NCI-H187 treated with DMSO at 0.1 percent for 48 hours (cell line): ENCODE results near the gene GZMM.

ENCODE experiments used
- DNase-seq: peaks from one replicate; lab custom pipeline; 2025; lab: John Stamatoyannopoulos, UW

Gene GZMM

DNA sequence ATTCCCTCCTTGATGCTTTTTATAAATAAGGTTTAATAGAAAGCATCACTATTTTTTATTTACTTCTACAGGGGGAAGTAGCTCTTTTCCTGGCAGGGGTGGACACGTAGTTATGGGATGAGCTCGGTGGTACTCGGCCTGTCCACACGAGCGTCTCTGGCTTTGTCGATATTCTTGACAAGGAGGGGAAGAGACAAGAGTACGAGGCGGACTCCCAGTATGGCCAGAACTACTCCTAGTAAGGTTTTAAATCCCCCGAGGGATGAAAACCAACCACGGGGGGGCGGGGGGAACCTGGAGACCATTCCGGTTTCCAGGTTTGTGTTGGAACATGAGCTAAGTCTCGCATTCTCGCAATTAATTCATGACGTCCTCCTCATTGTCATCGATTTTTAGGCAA lies 23.0 kb downstream of the GZMM start:
- no peak for DNase-seq

DNA sequence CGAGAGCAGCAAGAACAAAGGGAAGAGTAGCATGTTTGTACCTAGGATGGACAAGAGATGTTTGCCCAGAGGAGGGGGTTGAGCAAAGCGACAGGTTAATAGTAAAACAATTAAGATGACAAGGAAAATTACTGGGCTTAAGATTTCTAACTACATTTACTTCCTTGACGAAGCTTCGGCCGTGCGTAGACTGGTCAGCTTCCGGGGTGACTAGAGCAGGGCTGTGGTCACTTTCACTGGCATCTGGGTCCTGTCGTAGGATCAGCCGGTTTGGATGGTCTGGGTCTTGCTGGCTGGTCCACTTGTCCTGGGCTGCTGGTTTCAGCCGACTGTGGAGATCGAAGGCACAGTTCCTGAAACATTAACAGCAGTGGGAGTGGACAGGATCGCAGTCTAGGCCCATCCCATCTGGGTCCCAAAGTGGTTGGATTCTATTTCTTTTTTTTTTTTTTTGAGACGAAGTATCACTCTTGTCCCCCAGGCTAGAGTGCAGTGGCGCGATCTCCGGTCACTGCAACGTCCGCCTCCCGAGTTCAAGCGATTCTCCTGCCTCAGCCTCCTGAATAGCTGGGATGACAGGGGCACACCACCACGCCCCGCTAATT lies 23.5 kb downstream of the GZMM start:
- DNase-seq, result no peak

DNA sequence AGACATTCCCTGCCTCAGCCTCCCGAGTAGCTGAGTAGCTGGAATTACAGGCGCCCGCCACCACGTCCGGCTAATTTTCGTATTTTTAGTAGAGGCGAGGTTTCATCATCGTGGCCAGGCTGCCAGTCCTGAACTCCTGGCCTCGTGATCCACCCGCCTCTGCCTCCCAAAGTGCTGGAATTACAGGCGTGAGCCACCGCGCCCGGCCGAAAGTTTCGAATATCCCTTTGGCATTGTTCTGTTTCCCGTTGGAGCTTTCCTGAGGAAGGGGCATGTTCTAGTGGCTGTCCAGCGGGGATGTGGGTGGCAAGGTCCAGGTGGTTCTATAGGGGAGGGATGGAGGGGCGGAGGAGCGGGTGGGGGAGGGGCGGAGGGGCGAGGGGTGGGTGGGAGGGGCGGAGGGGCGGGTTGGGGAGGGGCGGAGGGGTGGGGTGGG lies 26.4 kb downstream of the GZMM start:
- DNase-seq, result no peak

DNA sequence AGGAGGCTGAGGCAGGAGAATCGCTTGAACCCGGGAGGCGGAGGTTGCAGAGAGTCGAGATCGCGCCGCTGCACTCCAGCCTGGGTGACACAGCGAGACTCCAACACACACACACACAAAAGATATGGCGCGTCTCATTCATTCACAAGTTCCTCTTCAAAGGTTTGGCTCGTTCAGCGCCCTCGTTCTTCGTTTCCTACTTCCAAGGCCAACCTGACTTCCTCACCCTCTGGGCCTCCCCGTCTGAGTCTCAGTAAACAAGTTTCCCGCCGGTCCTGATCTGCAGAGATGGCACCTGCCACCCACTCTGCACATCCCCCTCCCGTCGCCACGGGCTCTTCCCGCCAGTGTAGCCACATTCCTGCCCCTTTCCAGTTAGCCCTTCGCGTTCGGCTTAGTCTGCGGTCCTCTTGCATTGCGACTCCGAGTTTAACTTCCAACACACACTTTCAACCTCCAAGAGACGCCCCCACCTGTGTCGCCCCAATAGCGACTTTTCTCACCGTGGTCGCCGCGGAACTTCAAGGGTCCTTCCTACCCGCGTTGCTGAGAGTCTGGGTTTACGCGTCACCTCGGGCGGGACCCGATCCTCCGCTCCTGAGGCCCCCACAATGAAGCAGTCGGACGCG lies 27.2 kb downstream of the GZMM start:
- peak; percentile 43 for DNase-seq

DNA sequence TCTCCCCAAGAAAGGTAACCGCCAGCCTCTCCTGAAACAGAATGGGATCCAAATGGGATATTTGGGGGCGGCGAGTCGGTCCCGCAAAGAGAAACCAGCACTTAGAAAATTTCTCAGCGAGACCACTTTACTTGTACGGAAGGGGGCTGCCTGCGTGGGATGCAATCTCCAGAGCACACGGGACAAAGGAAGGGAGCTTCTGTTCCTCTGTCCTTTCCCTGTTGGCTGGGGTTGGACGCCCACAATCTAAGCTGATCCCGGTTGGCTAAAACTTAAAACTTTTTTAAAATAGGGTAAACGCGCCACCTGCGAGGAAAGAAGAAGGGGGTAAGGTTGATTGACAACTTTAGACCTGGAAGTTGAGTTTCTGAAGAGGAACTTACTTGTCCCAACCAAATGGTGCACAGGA lies 27.7 kb downstream of the GZMM start:
- no peak for DNase-seq

DNA sequence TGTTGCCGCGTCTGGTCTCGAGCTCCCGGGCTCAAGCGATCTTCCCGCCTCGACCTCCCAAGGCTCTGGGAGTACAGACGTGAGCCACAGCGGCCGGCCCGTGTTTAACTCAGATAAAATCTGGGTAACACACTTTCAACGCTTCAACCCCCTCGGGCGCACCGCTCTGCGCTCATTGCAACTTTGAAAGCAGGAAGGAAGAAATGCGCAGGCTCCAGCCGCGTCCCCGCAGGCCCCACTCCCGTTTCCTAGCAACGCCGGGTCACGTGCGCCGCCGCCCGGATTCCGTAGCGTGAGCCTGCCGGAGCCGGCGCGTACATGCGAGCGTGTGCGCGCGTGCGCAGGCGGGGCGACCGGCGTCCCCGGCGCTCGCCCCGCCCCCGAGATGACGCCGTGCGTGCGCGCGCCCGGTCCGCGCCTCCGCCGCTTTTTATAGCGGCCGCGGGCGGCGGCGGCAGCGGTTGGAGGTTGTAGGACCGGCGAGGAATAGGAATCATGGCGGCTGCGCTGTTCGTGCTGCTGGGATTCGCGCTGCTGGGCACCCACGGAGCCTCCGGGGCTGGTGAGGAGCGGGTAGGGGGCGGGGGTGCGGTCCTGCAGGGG lies 28.4 kb downstream of the GZMM start, which contains the start of gene BSG:
BSG (plus strand) TSS at position 457 of the 603 bp plus-strand sequence; CDS start at position 496, 39 bp downstream.
- peak; percentile 76 for DNase-seq

DNA sequence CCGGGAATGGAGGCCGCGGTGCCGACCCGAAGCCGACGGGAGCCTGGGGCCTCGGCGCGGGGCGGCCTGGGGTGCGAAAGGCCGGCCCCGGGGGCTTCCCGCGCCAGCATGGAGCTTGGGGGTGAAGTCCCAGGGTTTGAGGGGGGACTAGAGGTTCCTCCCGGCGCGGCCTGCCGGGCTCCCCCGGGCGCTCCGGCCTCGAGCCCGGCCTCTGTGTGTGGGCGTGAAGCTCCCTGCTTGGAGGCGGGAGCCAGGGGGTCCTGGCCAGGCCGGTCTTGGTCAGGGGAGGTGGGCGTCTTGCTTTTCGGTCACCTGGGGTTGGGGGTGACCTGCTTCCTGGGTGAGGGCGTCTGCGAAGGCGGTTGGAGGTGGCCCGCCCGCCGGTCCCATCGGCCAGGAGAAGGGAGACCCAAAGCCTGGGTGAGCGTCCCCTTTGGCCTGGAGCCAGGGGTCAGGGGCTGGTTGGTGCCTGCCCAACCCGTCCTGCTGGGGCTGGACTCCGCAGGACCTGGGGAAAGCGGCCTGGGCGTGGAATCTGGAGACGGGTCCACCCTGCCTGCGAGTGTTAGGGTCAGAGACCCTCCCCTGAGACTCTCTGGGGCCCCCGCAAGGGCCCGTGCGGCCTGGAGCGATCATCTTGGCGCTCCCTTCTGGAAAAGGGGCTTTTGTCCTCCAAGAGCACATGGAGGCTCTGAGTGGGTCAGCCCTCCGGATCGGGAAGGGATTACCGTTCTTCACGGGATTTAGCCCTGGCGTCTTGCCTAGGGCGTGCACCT lies 29.1 kb downstream of the GZMM start:
- no peak for DNase-seq

DNA sequence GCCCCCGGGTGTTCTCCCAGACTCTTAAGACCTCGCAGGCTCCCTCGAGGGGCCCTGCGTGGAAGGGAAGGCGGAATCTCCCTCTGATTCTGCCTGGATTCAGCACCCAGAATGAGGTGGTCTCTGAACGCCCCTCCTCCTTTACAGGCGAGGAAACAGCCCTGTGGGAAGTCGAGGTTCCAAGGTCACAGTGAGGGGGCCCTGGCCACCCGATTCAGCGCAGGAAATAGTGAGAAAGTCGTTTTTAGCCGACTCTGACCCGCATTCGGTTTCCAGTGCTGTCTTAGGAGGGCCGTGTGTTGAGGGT lies 29.6 kb downstream of the GZMM start:
- no peak for DNase-seq

DNA sequence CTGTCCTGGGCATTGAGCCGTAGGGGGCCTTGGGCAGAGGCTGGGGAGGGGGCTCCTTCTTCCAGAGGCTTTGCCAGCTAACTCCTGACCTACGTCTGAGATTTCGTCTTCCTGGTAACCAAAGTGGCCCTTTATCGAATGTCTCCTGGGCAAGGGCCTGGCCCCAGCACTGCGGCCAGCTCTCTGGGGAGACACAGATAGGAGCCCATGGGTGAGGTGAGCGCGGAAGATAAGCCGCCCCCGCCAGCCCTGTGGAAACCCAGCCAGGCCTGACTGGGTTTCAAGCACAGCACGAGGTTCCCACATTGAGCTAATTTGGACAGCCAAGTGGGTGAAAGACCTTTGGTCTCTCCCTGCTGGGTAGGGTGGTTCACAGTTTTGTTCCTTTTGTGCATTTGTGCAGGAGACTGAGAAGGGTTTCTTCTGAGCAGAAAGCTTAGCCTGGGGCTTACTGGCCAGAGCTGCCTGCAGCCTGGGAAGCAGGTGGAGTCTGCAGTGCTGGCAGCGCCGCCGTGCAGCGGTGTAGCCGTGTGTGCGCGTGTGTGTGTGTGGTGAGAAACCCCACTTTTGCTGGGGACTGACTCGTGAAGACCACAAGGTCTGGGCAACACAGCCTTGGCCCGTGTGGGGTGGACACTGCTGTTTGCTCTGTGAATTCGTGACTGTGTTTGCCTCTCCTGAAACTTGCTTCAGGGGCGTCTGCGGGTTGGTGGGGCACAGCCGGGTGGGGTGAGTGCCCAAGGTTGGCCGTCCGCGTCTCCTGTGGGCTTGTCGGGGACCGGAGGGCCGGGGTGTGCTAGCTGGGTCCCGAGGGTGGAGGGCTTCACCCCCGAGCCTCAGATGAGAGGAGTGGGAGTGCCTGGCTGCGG lies 31.0 kb downstream of the GZMM start:
- no peak for DNase-seq

DNA sequence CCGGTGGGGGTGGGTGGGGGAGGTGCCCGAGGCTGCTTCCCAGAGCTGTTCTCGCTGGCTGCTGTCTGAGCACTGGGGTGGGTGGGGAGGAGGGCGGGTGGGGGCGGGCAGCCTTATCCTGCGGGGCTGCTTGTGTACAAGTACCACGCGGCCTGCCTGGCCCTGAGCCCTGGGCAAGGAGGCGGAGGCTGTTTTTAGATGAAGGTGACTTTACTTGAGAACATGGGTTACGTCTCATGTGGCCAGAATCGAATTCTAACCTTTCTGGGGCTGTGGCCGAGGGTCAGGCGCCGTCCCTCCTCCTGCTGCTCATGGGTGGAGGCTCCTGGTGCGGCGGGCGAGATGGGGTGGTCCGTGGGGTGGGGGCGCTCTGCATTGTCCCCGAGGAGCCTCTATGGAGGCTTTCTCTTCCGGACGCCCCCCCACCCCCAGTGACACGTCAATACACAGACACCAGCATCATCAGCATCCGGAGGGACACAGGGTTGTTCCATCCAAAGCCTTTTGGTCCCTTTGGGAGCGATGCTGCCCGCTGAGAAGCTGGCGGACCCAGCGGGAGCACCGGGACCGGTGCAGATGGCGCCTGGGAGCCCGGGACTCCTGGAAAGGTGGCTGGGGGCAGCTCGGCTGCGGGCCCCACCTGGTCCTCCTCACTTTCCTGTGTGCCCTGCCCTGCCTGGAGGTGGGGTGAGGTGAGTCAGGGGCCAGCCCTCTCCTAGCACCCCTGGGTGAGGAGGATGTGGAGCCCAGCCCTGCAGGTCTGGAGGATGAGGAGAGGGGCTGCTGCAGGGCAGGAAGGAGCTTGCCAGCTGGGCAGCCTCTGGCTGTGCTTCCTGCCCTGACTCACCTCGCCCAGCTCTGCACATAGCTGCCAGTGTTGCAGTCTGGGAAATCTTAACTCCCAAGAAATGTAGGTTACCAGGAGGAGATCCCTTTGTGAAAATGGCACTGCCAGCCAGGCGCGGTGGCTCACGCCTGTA lies 32.0 kb downstream of the GZMM start:
- no peak for DNase-seq

DNA sequence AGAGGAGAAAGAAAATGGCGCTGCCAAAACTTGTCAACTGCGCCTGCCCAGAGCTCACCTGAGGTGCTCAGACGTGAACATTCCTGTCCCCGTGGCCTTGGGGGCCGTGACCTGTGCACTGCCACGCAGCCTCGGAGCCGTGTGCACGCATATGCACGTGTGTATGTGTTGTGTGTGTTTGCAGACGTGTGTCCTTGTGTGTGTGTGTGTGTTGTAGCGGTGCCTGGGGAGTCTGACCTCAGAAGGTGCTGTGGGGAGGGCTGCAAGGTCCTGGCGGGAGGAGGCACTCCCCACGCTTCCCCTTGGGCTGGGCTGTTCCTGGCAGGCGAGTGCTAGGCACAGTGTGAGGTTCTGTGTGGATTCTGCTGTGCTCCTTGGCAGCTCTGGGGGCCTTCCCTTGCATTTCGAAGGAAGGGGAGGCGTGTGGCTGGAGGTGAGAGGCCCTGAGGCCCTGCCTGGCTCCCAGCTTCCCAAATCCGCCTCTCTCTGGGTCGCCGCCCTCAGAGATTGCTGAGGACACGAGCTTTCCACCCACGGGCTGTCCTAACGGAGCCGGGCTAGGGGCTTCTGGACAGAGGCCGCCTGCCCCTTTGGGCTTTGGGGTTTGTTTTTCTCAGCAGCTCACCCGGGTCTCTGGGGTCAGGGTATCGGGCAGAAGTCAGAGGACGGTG lies 33.0 kb downstream of the GZMM start:
- no peak for DNase-seq

DNA sequence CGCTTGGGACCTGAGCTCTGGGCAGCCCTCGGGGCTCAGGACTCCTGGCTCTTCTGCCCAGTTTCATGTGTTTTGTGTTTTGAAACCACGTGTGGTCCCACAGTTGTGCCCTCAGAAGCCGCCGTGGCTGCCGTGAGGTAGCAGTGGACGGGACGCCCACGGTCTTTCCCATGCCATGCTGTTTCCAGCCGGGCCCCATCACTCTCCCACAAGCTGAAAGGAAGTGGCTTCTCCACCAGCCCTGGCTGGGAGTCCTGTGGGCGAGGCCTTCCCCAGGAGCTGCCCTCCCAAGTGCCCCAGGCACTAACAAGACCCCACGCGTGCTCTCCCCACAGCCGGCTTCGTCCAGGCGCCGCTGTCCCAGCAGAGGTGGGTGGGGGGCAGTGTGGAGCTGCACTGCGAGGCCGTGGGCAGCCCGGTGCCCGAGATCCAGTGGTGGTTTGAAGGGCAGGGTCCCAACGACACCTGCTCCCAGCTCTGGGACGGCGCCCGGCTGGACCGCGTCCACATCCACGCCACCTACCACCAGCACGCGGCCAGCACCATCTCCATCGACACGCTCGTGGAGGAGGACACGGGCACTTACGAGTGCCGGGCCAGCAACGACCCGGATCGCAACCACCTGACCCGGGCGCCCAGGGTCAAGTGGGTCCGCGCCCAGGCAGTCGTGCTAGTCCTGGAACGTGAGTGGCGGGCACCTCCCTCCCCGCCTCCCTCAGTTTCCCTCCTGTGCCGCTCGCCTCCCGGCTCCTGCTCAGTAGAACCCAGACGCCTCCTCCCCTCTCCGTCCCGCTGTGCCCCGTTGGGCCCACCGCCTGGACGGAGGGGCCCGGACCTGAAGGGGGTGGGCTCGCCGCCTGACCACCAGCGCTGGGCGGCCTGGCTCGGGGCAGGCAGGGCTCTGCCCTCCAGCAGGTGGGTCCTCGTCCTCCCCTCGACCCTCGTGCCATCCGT lies 33.9 kb downstream of the GZMM start:
- DNase-seq, result no peak

DNA sequence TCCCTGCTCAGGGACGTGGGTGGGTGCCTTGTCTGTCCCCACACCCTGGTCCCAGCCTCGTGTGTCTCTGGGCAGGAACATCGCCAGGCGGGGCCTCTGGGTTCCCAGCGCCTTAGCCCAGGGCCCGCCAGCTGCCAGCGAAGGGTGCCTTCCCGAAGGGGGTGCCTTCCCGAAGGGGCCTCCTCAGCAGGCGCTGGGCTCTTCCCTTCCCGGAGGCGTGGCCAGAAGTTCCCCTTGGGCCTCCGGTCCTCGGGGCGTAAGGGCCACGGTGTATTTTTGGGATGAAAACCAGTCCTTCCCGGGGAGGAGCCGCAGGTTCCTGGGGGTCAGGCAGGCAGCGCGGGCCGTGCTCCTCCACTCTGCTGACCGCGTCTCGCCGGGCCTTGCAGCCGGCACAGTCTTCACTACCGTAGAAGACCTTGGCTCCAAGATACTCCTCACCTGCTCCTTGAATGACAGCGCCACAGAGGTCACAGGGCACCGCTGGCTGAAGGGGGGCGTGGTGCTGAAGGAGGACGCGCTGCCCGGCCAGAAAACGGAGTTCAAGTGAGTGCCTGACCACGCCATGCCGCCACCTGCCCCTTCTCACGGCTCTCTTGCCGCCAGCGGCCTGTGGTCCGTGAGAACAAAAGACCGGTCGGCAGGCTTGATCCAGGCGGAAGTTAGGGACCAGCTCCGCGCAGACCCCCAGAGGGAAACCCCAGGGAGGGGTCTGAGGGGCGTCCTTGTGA lies 35.4 kb downstream of the GZMM start:
- no peak for DNase-seq

DNA sequence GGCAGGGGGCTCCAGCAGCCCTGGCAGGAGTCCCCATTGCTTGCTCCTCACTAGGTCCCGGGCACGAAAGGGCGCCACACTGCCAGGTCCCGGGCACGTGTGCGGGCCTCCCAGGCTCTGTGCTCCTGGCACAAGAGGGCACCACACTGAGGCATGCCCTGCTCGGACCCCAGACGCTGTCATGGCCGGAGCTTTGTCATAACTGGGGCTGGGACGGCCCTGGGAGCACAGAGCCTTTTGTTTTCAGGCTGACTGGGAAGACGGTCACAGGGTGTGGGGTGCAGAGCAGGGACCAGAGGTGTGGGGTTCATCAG lies 35.9 kb downstream of the GZMM start:
- DNase-seq, result no peak

DNA sequence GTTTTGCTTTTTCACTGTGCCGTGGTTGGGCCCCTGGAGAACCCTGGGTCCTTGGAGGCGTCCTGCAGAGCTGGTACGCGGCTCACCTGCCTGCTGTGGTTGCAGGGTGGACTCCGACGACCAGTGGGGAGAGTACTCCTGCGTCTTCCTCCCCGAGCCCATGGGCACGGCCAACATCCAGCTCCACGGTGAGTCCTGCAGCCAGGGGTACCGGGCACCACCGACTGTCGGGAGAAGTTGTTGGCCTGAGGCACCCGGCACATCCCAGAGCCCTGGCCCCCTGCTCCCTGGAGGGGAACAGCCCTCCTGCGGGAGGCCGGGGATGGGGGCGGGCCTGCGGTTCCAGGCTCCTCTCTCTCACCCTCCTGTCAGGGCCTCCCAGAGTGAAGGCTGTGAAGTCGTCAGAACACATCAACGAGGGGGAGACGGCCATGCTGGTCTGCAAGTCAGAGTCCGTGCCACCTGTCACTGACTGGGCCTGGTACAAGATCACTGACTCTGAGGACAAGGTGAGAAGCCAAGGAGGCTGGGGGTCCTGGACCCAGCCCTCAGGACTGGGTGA lies 36.5 kb downstream of the GZMM start:
- no peak for DNase-seq

DNA sequence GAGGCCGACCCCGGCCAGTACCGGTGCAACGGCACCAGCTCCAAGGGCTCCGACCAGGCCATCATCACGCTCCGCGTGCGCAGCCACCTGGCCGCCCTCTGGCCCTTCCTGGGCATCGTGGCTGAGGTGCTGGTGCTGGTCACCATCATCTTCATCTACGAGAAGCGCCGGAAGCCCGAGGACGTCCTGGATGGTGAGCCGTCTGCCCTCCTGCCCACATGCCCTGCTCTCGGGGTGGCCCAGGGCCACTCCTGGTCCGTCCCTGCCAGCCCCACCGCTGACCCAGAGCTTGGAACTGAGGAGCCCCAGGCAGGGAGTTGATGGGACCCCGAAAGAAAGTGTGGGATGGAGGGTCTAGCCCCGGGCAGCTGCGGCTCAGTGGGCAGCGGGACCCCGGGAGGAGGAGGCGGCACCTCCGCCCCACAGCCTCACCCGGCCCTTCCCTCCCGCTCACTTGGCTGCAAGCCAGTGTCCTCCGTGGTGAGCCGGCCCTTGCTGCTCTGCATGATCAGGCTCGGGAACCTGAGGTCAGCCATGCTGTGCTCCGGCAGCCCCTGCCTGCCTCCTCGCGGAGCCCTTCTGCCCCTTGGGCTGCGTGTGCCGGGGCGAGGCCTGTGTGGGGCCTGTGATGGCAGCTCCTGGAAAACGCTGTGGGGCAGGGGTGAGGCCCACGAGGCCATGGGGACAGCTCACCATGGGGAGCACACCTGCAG lies 37.7 kb downstream of the GZMM start:
- DNase-seq, result no peak

DNA sequence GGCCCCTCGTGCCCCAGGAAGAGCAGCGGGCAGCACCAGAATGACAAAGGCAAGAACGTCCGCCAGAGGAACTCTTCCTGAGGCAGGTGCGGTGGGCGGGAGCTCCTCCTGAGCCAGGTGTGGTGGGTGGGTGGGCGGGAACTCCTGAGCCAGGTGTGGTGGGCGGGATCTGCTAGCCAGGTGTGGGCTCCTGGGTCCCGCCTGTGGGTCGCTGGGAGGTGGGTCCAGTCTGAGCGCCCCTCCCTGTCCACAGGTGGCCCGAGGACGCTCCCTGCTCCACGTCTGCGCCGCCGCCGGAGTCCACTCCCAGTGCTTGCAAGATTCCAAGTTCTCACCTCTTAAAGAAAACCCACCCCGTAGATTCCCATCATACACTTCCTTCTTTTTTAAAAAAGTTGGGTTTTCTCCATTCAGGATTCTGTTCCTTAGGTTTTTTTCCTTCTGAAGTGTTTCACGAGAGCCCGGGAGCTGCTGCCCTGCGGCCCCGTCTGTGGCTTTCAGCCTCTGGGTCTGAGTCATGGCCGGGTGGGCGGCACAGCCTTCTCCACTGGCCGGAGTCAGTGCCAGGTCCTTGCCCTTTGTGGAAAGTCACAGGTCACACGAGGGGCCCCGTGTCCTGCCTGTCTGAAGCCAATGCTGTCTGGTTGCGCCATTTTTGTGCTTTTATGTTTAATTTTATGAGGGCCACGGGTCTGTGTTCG lies 38.8 kb downstream of the GZMM start:
- DNase-seq, result no peak
